HCT116 (cell line): ENCODE results near the gene PLA2G4B. TPM values are rescaled to one million over a fixed set of nuclear protein-coding genes. Genes with fewer than 3 reads are reported as not detected.

Experiments used
- ATAC-seq: fragments of 200-7000 bp; cut with Tn5 transposase; 2 replicates; pipeline ENCODE4 v1.9.1; 2020; ENCODE audit warnings: mild to moderate bottlenecking, moderate library complexity
- BruUV-seq: library from RNA; stranded (reverse); fragments of 400-500 nt; replicated peaks from 2 replicates; lab custom pipeline; 2021; lab: Mats Ljungman, UMichigan
- CTCF ChIA-PET: fragments of 300-600 bp; sonication (Branson Sonifier 250); formaldehyde crosslinking; loops from one replicate; lab custom pipeline; 2021; ENCODE audit warnings: antibody characterized with exemption; lab: Charles Lee
- POLR2A ChIA-PET: fragments of 300-600, 350-600 bp; sonication (Branson Sonifier 250); formaldehyde crosslinking; loops from one replicate; lab custom pipeline; 2021; ENCODE audit warnings: antibody characterized with exemption; lab: Charles Lee
- RAD21 ChIA-PET, 2 experiments: fragments of 300-600 bp; sonication (Branson Sonifier 250); formaldehyde crosslinking; loops; one replicate each; lab custom pipeline; 2023; ENCODE audit warnings: low total read pairs in 2 of 2; ENCODE audit not compliant: uncharacterized antibody in 2 of 2, unreplicated experiment in 2 of 2, low non-redundant PET in 1 of 2; lab: Charles Lee
- DNase-seq: peaks from one replicate; pipeline ENCODE4 v3.0.0-alpha.2; 2010; ENCODE audit warnings: low read depth, low spot score
- H2AFZ ChIP-seq: fragments of 200-600 bp; shearing (Covaris generic), sonication (generic); 2 replicates; pipeline ENCODE4 v1.6.1; 2017; ENCODE audit warnings: low read depth, mixed run types, mixed read lengths, antibody characterized with exemption, low read length; ENCODE audit not compliant: poor library complexity, severe bottlenecking
- H3K27ac ChIP-seq: 2 replicates; pipeline ENCODE4 v1.5.1; 2012; ENCODE audit warnings: low read depth, low read length
- H3K27me3 ChIP-seq: fragments of 200-600 bp; sonication (generic); 2 replicates; pipeline ENCODE4 v1.6.1; 2016; ENCODE audit warnings: mixed run types, low read length, mixed read lengths; ENCODE audit not compliant: insufficient read depth
- H3K36me3 ChIP-seq, 2 experiments: fragments of 200-500 bp in 1 of 2; fragments of 200-600 bp in 1 of 2; sonication (Bioruptor generic) in 1 of 2; sonication (generic) in 1 of 2; 2 replicates each; pipeline versions ENCODE4 v1.5.1 to v1.6.1; 2014 to 2016; ENCODE audit warnings: low read length in 2 of 2, inconsistent platforms in 1 of 2, mixed read lengths in 1 of 2, mixed run types in 1 of 2; ENCODE audit not compliant: insufficient read depth in 2 of 2, control insufficient read depth in 1 of 2
- H3K4me1 ChIP-seq, 2 experiments: fragments of 200-600 bp in 1 of 2; sonication (generic) in 1 of 2; 2 replicates each; pipeline versions ENCODE4 v1.5.1 to v1.6.1; 2012 to 2017; ENCODE audit warnings: low read length in 2 of 2, inconsistent platforms in 1 of 2, mild to moderate bottlenecking in 1 of 2, mixed read lengths in 1 of 2, mixed run types in 1 of 2, moderate library complexity in 1 of 2; ENCODE audit not compliant: insufficient read depth in 2 of 2, control insufficient read depth in 1 of 2
- H3K4me2 ChIP-seq: fragments of 200-600 bp; sonication (generic); 2 replicates; pipeline ENCODE4 v1.6.1; 2017; ENCODE audit warnings: mixed run types, low read length, mixed read lengths
- H3K4me3 ChIP-seq, 2 experiments: fragments of 200-600 bp in 1 of 2; sonication (generic) in 1 of 2; replicated peaks in 1 of 2; 2 replicates each; pipeline ENCODE4 v1.5.1; 2011 to 2016; ENCODE audit warnings: low read length in 2 of 2, control low read depth in 1 of 2, low read depth in 1 of 2, mild to moderate bottlenecking in 1 of 2, mixed read lengths in 1 of 2, mixed run types in 1 of 2
- H3K79me2 ChIP-seq: fragments of 200-600 bp; sonication (generic); 2 replicates; pipeline ENCODE4 v1.6.1; 2017; ENCODE audit warnings: mild to moderate bottlenecking, mixed run types, low read length, moderate library complexity, mixed read lengths; ENCODE audit not compliant: insufficient read depth
- H3K9ac ChIP-seq: fragments of 200-600 bp; sonication (generic); 2 replicates; pipeline ENCODE4 v1.6.1; 2016; ENCODE audit warnings: low read length, mixed read lengths
- H3K9me2 ChIP-seq: fragments of 200-600 bp; sonication (generic), shearing (Covaris generic); 2 replicates; pipeline ENCODE4 v1.6.1; 2017; ENCODE audit warnings: mixed run types, mild to moderate bottlenecking, moderate library complexity; ENCODE audit not compliant: insufficient read depth
- H3K9me3 ChIP-seq, 2 experiments: fragments of 200-500 bp in 1 of 2; fragments of 200-600 bp in 1 of 2; sonication (Bioruptor generic) in 1 of 2; sonication (generic) in 1 of 2; 2 replicates each; pipeline ENCODE4 v1.6.1; 2014 to 2017; ENCODE audit warnings: low read length in 2 of 2, mixed read lengths in 2 of 2, inconsistent platforms in 1 of 2, low read depth in 1 of 2, mild to moderate bottlenecking in 1 of 2, mixed run types in 1 of 2, moderate library complexity in 1 of 2; ENCODE audit not compliant: control insufficient read depth in 1 of 2, insufficient read depth in 1 of 2
- H4K20me1 ChIP-seq: fragments of 200-600 bp; sonication (generic), shearing (Covaris generic); 2 replicates; pipeline ENCODE4 v1.6.1; 2017; ENCODE audit warnings: mixed run types, mild to moderate bottlenecking, moderate library complexity; ENCODE audit not compliant: insufficient read depth
- CBX3 ChIP-seq: IDR thresholded peaks from 2 replicates; pipeline ENCODE4 v1.6.1; 2012; ENCODE audit warnings: low read depth
- ELF1 ChIP-seq: IDR thresholded peaks from 2 replicates; pipeline ENCODE4 v1.6.1; 2012; ENCODE audit warnings: low read depth, borderline replicate concordance
- EZH2 ChIP-seq: fragments of 200-600 bp; sonication (generic); IDR thresholded peaks from 2 replicates; pipeline ENCODE4 v1.6.1; 2017; ENCODE audit warnings: antibody characterized with exemption, mixed run types
- FOSL1 ChIP-seq: IDR thresholded peaks from 2 replicates; pipeline ENCODE4 v1.6.1; 2012; ENCODE audit warnings: low read depth
- JUND ChIP-seq: IDR thresholded peaks from 2 replicates; pipeline ENCODE4 v1.6.1; 2012
- RAD21 ChIP-seq: IDR thresholded peaks from 2 replicates; pipeline ENCODE4 v1.6.1; 2012; ENCODE audit warnings: low read depth, mild to moderate bottlenecking
- REST ChIP-seq: IDR thresholded peaks from 2 replicates; pipeline ENCODE4 v1.6.1; 2012; ENCODE audit warnings: low read depth
- SIN3A ChIP-seq: IDR thresholded peaks from 2 replicates; pipeline ENCODE4 v1.6.1; 2012; ENCODE audit warnings: low read depth
- SP1 ChIP-seq: IDR thresholded peaks from 2 replicates; pipeline ENCODE4 v1.6.1; 2012; ENCODE audit warnings: low read depth
- SRF ChIP-seq: IDR thresholded peaks from 2 replicates; pipeline ENCODE4 v1.6.1; 2012; ENCODE audit warnings: low read depth
- YY1 ChIP-seq: IDR thresholded peaks from 2 replicates; pipeline ENCODE4 v1.6.1; 2011; ENCODE audit warnings: low read length, low read depth, moderate library complexity, mild to moderate bottlenecking; ENCODE audit not compliant: insufficient replicate concordance; ENCODE audit errors: extremely low read depth
- ZBTB33 ChIP-seq: IDR thresholded peaks from 2 replicates; pipeline ENCODE4 v1.6.1; 2011; ENCODE audit warnings: mild to moderate bottlenecking, low read length, moderate library complexity; ENCODE audit not compliant: insufficient replicate concordance; ENCODE audit errors: extremely low read depth
- intact Hi-C: fragments of 100-400 bp; cut with micrococcal nuclease; formaldehyde crosslinking; loops from 2 replicates; pipeline ENCODE4 v1.10.0; 2022
- total RNA-seq: library from RNA; stranded (reverse); gene quantifications from one replicate; pipeline ENCODE4 v1.2.1, GENCODE V29; 2021; ENCODE audit not compliant: unreplicated experiment

Gene PLA2G4B
- total RNA-seq, 1 experiment from 2014 or later = 4.7 TPM

- intact Hi-C loops = no loop called here
- Histone ChIP-seq H3K9ac (no peak overlapping the region), H3K4me3 (no peak overlapping the region), H3K4me1 (peaks cover 8 to 9% of the 10 kb centered on the region in 2 experiments; a peak in 2 of 4 replicates), H3K4me2 (no peak overlapping the region), H3K9me3 (no peaks in the 10 kb centered on the region), H3K27ac (no peak overlapping the region), H3K9me2 (no peaks in the 10 kb centered on the region), H2AFZ (no peak overlapping the region), H4K20me1 (no peaks in the 10 kb centered on the region)
- ChIA-PET CTCF (no interaction called here), POLR2A (no interaction called here), RAD21 (no interaction called here)
- DNase-seq = no peak
- no peak for ATAC-seq
- TF ChIP-seq REST = no peak
- no peak for TF ChIP-seq EZH2
- TF ChIP-seq ZBTB33 = no peak
- TF ChIP-seq SRF = no peak
- TF ChIP-seq SP1 = no peak
- no peak for TF ChIP-seq FOSL1
- TF ChIP-seq CBX3 = no peak
- no peak for TF ChIP-seq ELF1
- no peak for TF ChIP-seq SIN3A
- no peak for TF ChIP-seq RAD21
- no peak for TF ChIP-seq YY1
- no peak for TF ChIP-seq JUND
- TF ChIP-seq, all 23 proteins: peak for 0
- peaks cover 0 to 3% of the 10 kb centered on the region in 2 experiments; a peak in 1 of 4 replicates for H3K36me3 ChIP-seq
- no peaks in the 10 kb centered on the region for H3K27me3 ChIP-seq
- BruUV-seq = no TSS peak
- H3K79me2 ChIP-seq = no peaks in the 10 kb centered on the region
Observed at GRCh38 chr15:41842229-41842628, 3.6 kb downstream of the PLA2G4B start.
